ENCODE results near the gene ZNF519. TPM values are rescaled to one million over a fixed set of nuclear protein-coding genes. Genes with fewer than 3 reads are reported as not detected.

The ZNF519 gene
- total RNA-seq, 1 experiment from 2014 or later = 5.9 TPM

DNA sequence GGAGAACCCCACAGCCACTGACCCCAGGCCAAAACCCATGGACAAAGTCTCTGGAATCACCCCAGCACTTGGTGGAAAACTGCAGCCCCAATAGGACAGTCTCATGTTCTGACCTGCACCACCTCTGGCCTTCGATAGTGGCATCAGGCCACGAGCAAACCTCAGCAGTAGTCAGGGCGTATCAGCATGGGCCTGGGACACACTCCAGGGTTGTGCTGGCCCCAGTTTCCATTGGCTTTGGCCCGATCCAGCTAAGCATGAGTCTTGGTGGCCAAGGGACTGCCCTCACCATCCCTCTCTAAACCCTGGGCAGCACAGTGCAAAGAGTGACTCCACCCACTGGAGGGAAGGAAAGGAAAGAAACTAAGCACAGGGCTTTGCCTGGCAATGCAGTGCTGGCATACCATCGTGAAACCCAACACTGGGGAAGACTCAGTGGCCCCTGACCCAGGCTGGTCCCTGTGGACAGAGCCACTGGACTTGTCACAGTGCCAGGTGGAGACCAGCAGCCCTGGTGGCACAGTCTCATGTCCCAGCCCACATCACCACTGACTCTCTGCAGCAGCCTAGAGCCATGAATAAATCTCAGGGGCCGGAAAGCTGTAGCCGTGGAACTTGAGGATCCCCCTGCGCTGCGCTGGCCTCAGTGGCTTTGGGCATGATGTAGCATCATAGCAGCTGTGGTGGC lies 46.3 kb downstream of the ZNF519 start:
- H3K36me3 ChIP-seq (ENCODE audit: low read depth, low read length) = no peaks in the 10 kb centered on the region
- ATAC-seq (peak; percentile 23), DNase-seq (no peak)
- ChIA-PET POLR2A (ENCODE audit: unreplicated experiment) (no interaction called here), CTCF (interaction anchor here (1.4 kb wide), 1 partner anchor 273 kb away, joined by 7 read pairs; no protein-coding TSS in a partner anchor)
- H3K4me1 ChIP-seq (ENCODE audit: insufficient read depth, low read length) = no peaks in the 10 kb centered on the region
- H4K20me1 ChIP-seq (ENCODE audit: low read length) = no peaks in the 10 kb centered on the region
- no peak overlapping the region for H3K9ac ChIP-seq (ENCODE audit: low read length)
- no peaks in the 10 kb centered on the region for H3F3A ChIP-seq (ENCODE audit: low read length, unreplicated experiment)
- intact Hi-C loops (cut with micrococcal nuclease) = loop anchor here (1.0 to 10.0 kb wide), 4 partner anchors 254 to 531 kb away; partner anchors contain the start of gene MC5R
- no peaks in the 10 kb centered on the region for H3K9me2 ChIP-seq (replicated peaks; ENCODE audit: low read length)
- peaks cover 9% of the 10 kb centered on the region; the same call in 1 of the 2 replicates for H3K27me3 ChIP-seq (ENCODE audit: low read length)
- H3K79me2 ChIP-seq (ENCODE audit: low read length) = no peaks in the 10 kb centered on the region
- TF ChIP-seq EZH2phosphoT487 (IDR thresholded peaks at IDR 0.05; ENCODE audit: borderline replicate concordance, low read length) (no peak), EZH2 (IDR thresholded peaks at IDR 0.05; ENCODE audit: low read length, unreplicated experiment) (no peak)
- TF ChIP-seq, protein P1, sequence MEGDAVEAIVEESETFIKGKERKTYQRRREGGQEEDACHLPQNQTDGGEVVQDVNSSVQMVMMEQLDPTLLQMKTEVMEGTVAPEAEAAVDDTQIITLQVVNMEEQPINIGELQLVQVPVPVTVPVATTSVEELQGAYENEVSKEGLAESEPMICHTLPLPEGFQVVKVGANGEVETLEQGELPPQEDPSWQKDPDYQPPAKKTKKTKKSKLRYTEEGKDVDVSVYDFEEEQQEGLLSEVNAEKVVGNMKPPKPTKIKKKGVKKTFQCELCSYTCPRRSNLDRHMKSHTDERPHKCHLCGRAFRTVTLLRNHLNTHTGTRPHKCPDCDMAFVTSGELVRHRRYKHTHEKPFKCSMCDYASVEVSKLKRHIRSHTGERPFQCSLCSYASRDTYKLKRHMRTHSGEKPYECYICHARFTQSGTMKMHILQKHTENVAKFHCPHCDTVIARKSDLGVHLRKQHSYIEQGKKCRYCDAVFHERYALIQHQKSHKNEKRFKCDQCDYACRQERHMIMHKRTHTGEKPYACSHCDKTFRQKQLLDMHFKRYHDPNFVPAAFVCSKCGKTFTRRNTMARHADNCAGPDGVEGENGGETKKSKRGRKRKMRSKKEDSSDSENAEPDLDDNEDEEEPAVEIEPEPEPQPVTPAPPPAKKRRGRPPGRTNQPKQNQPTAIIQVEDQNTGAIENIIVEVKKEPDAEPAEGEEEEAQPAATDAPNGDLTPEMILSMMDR (conservative IDR thresholded peaks at IDR 0.05; ENCODE audit: low read depth, low read length) = no peak
- H2AFZ ChIP-seq (ENCODE audit: low read length) = 0 out of 2 replicates have a peak overlapping the region, but pooled peaks have one; percentile 48
- no peak overlapping the region for H3K4me3 ChIP-seq (ENCODE audit: low read length)
- no peak overlapping the region for H3K4me2 ChIP-seq (ENCODE audit: low read length)
- no peak overlapping the region for H3K27ac ChIP-seq (ENCODE audit: low read length)
- no peaks in the 10 kb centered on the region for H3K9me3 ChIP-seq (ENCODE audit: low read length)
- BruUV-seq (replicated peaks) = no TSS peak

DNA sequence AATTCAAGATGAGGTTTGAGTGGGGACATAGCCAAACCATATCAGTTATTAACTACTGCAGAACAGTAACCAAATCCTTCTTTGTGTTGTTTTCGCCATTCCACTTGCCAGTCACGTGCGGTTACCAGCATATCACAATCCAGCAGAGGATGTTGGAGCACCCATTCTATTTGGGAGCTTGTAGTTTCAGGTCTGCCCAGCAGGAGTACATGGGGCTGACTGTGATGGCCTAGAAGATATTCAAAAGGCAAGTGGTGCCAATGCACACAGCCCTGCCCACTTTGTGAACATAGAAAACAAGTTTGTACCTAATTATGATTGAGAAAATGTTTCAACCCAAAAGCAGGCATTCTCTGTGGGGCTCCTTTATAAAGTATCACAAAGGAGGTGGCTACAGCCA lies 57.0 kb downstream of the ZNF519 start:
- ChIA-PET CTCF (no interaction called here), POLR2A (ENCODE audit: unreplicated experiment) (no interaction called here)
- H3K79me2 ChIP-seq (ENCODE audit: low read length) = no peaks in the 10 kb centered on the region
- H3K4me3 ChIP-seq (ENCODE audit: low read length) = no peak overlapping the region
- no peak overlapping the region for H3K27ac ChIP-seq (ENCODE audit: low read length)
- intact Hi-C loops (cut with micrococcal nuclease) = no loop called here
- H3K9ac ChIP-seq (ENCODE audit: low read length) = no peak overlapping the region
- ATAC-seq = no peak; the same call in 1 of the 2 replicates
- H3K27me3 ChIP-seq (ENCODE audit: low read length) = no peaks in the 10 kb centered on the region
- H3K9me3 ChIP-seq (ENCODE audit: low read length) = no peaks in the 10 kb centered on the region
- TF ChIP-seq EZH2phosphoT487 (IDR thresholded peaks at IDR 0.05; ENCODE audit: borderline replicate concordance, low read length) = no peak
- TF ChIP-seq, protein P1 (conservative IDR thresholded peaks at IDR 0.05; ENCODE audit: low read depth, low read length) = no peak
- H3K9me2 ChIP-seq (replicated peaks; ENCODE audit: low read length) = no peaks in the 10 kb centered on the region
- BruUV-seq (replicated peaks) = no TSS peak
- peak; percentile 8 for DNase-seq
- H2AFZ ChIP-seq (ENCODE audit: low read length) = no peak overlapping the region
- no peak overlapping the region for H3K4me2 ChIP-seq (ENCODE audit: low read length)
- no peaks in the 10 kb centered on the region for H3F3A ChIP-seq (ENCODE audit: low read length, unreplicated experiment)
- no peaks in the 10 kb centered on the region for H4K20me1 ChIP-seq (ENCODE audit: low read length)
- H3K4me1 ChIP-seq (ENCODE audit: insufficient read depth, low read length) = no peaks in the 10 kb centered on the region
- no peaks in the 10 kb centered on the region for H3K36me3 ChIP-seq (ENCODE audit: low read depth, low read length)

DNA sequence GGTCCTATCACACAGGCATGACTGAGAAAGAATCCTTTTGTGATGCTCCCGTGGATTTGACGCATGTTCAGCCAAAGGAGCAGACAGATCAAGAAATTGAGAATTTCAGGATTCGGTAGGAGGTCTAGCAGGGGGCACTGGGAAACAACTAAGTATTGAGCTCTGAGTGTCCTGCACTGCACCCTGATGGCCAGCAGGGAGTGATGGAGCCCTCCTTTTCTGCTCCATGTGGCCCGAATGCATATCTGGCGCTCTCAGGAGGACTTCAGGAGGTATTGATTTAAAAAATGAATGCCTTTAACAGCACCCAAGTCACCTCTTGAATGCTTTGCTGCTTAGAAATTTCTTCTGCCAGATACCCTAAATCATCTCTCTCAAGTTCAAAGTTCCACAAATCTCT lies 58.0 kb downstream of the ZNF519 start:
- POLR2A ChIA-PET (ENCODE audit: unreplicated experiment) = no interaction called here
- H3K4me1 ChIP-seq (ENCODE audit: insufficient read depth, low read length) = no peaks in the 10 kb centered on the region
- H2AFZ ChIP-seq (ENCODE audit: low read length) = no peak overlapping the region
- H3K9me2 ChIP-seq (replicated peaks; ENCODE audit: low read length) = no peaks in the 10 kb centered on the region
- H3K9ac ChIP-seq (ENCODE audit: low read length) = no peak overlapping the region
- no TSS peak for BruUV-seq (replicated peaks)
- no peak for TF ChIP-seq EZH2phosphoT487 (IDR thresholded peaks at IDR 0.05; ENCODE audit: borderline replicate concordance, low read length)
- TF ChIP-seq, protein P1 (conservative IDR thresholded peaks at IDR 0.05; ENCODE audit: low read depth, low read length) = peak; percentile 34; the same call in 1 of the 2 replicates
- no peaks in the 10 kb centered on the region for H3K9me3 ChIP-seq (ENCODE audit: low read length)
- H3F3A ChIP-seq (ENCODE audit: low read length, unreplicated experiment) = no peaks in the 10 kb centered on the region
- H3K27ac ChIP-seq (ENCODE audit: low read length) = no peak overlapping the region
- H3K4me2 ChIP-seq (ENCODE audit: low read length) = no peak overlapping the region
- DNase-seq (peak; percentile 13), ATAC-seq (no peak; the same call in 1 of the 2 replicates)
- H4K20me1 ChIP-seq (ENCODE audit: low read length) = no peaks in the 10 kb centered on the region
- CTCF ChIA-PET = no interaction called here
- no peaks in the 10 kb centered on the region for H3K27me3 ChIP-seq (ENCODE audit: low read length)
- H3K79me2 ChIP-seq (ENCODE audit: low read length) = no peaks in the 10 kb centered on the region
- no peaks in the 10 kb centered on the region for H3K36me3 ChIP-seq (ENCODE audit: low read depth, low read length)
- H3K4me3 ChIP-seq (ENCODE audit: low read length) = no peak overlapping the region
- intact Hi-C loops (cut with micrococcal nuclease) = no loop called here
